H1 (cell line): Measurements from ENCODE around the gene DENND10. TPM values are rescaled to one million over a fixed set of nuclear protein-coding genes. Genes with fewer than 3 reads are reported as not detected.

Experiments used
- CTCF ChIA-PET: fragments of 300-600 bp; sonication (Branson Sonifier 250); formaldehyde crosslinking; loops from one replicate; lab custom pipeline; 2021; ENCODE audit not compliant: partially characterized antibody; lab: Charles Lee
- POLR2A ChIA-PET: fragments of 300-600 bp; sonication (Branson Sonifier 250); formaldehyde crosslinking; loops from one replicate; lab custom pipeline; 2021; ENCODE audit warnings: inconsistent platforms; ENCODE audit not compliant: partially characterized antibody; lab: Charles Lee
- DNase-seq, 2 experiments: peaks; one replicate each; pipeline versions ENCODE4 v3.0.0 to v3.0.0-alpha.2; 2010 to 2022; ENCODE audit warnings: low spot score in 2 of 2, low read depth in 1 of 2, mixed read lengths in 1 of 2
- FAIRE-seq: peaks from 2 replicates; lab custom pipeline; 2011; peaks lifted over from hg19 to GRCh38; lab: Jason Lieb, UNC
- H2AFZ ChIP-seq: 2 replicates; pipeline ENCODE4 v1.8.1; 2012; ENCODE audit warnings: low read length, inconsistent platforms
- H2AK5ac ChIP-seq: 2 replicates; pipeline ENCODE4 v1.6.1; 2013; ENCODE audit warnings: low read depth, low read length
- H2BK120ac ChIP-seq: replicated peaks from 2 replicates; pipeline ENCODE3; 2013; ENCODE audit warnings: low read depth, low read length, inconsistent platforms
- H2BK12ac ChIP-seq: 2 replicates; pipeline ENCODE4 v1.6.1; 2013; ENCODE audit warnings: low read depth, low read length
- H2BK15ac ChIP-seq: 2 replicates; pipeline ENCODE4 v1.6.1; 2013; ENCODE audit warnings: low read length
- H2BK20ac ChIP-seq: 2 replicates; pipeline ENCODE4 v1.6.1; 2013; ENCODE audit warnings: low read length
- H2BK5ac ChIP-seq: 2 replicates; pipeline ENCODE4 v1.6.1; 2013; ENCODE audit warnings: low read depth, low read length
- H3K14ac ChIP-seq: 2 replicates; pipeline ENCODE4 v1.6.1; 2013; ENCODE audit warnings: inconsistent platforms; ENCODE audit not compliant: insufficient read length
- H3K18ac ChIP-seq: 2 replicates; pipeline ENCODE4 v1.6.1; 2013; ENCODE audit warnings: low read length; ENCODE audit errors: extremely low read depth
- H3K23ac ChIP-seq: 2 replicates; pipeline ENCODE4 v1.6.1; 2013; ENCODE audit warnings: inconsistent platforms; ENCODE audit not compliant: insufficient read length
- H3K23me2 ChIP-seq: 2 replicates; pipeline ENCODE4 v1.6.1; 2013; ENCODE audit warnings: low read depth, low read length
- H3K27ac ChIP-seq: 2 replicates; pipeline ENCODE4 v1.6.1; 2011; ENCODE audit warnings: low read depth, low read length, inconsistent platforms
- H3K27me3 ChIP-seq, 4 experiments: replicated peaks in 1 of 4; 1 replicate in 1 of 4; 2 replicates in 3 of 4; pipeline versions ENCODE4 v1.6.1 to v1.8.1; 2011 to 2013; ENCODE audit warnings: low read length in 3 of 4, mild to moderate bottlenecking in 3 of 4, inconsistent platforms in 2 of 4, mixed read lengths in 2 of 4, moderate library complexity in 1 of 4; ENCODE audit not compliant: control insufficient read depth in 3 of 4, insufficient read depth in 3 of 4; ENCODE audit errors: extremely low read depth in 1 of 4
- H3K36me3 ChIP-seq, 4 experiments: 2 replicates each; pipeline versions ENCODE4 v1.6.1 to v1.8.1; 2011 to 2013; ENCODE audit warnings: mild to moderate bottlenecking in 4 of 4, low read length in 3 of 4, moderate library complexity in 2 of 4, control low read depth in 1 of 4, inconsistent platforms in 1 of 4; ENCODE audit not compliant: insufficient read depth in 4 of 4, control insufficient read depth in 2 of 4
- H3K4ac ChIP-seq: replicated peaks from 2 replicates; pipeline ENCODE3; 2013; ENCODE audit warnings: low read length, low read depth, mixed read lengths, inconsistent platforms; ENCODE audit not compliant: insufficient read length
- H3K4me1 ChIP-seq, 4 experiments: replicated peaks in 1 of 4; 1 replicate in 1 of 4; 2 replicates in 3 of 4; pipeline versions ENCODE4 v1.6.1 to v1.8.1; 2011 to 2013; ENCODE audit warnings: low read length in 3 of 4, inconsistent platforms in 2 of 4, mixed read lengths in 1 of 4; ENCODE audit not compliant: insufficient read depth in 4 of 4, control insufficient read depth in 3 of 4
- H3K4me2 ChIP-seq, 2 experiments: 2 replicates each; pipeline versions ENCODE4 v1.6.1 to v1.8.1; 2011 to 2013; ENCODE audit warnings: low read depth in 2 of 2, low read length in 2 of 2, control low read depth in 1 of 2, inconsistent platforms in 1 of 2, mild to moderate bottlenecking in 1 of 2; ENCODE audit not compliant: insufficient read depth in 1 of 2
- H3K4me3 ChIP-seq, 4 experiments: fragments of 200-600, 300-600 bp in 1 of 4; sonication (generic), shearing (Covaris generic), sonication (Bioruptor Twin) in 1 of 4; 2 replicates each; pipeline versions ENCODE4 v1.5.1 to v1.8.1; 2011 to 2016; ENCODE audit warnings: low read length in 4 of 4, low read depth in 3 of 4, control low read depth in 2 of 4, inconsistent platforms in 2 of 4, mild to moderate bottlenecking in 2 of 4, mixed read lengths in 1 of 4, moderate library complexity in 1 of 4; ENCODE audit not compliant: insufficient read depth in 2 of 4; ENCODE audit errors: extremely low read depth in 1 of 4
- H3K56ac ChIP-seq: replicated peaks from 2 replicates; pipeline ENCODE3; 2013; ENCODE audit warnings: low read depth, mild to moderate bottlenecking, mixed read lengths, low read length, inconsistent platforms; ENCODE audit not compliant: insufficient read length
- H3K79me1 ChIP-seq: 2 replicates; pipeline ENCODE4 v1.6.1; 2013; ENCODE audit warnings: low read depth, low read length, control low read depth
- H3K79me2 ChIP-seq, 2 experiments: 2 replicates each; pipeline versions ENCODE4 v1.6.1 to v1.8.1; 2012 to 2013; ENCODE audit warnings: low read length in 2 of 2, mild to moderate bottlenecking in 2 of 2, inconsistent platforms in 1 of 2; ENCODE audit not compliant: insufficient read depth in 2 of 2, control insufficient read depth in 1 of 2
- H3K9ac ChIP-seq, 4 experiments: replicated peaks in 1 of 4; 1 replicate in 1 of 4; 2 replicates in 3 of 4; pipeline versions ENCODE4 v1.6.1 to v1.8.1; 2011 to 2013; ENCODE audit warnings: low read depth in 3 of 4, low read length in 3 of 4, control low read depth in 2 of 4, mild to moderate bottlenecking in 2 of 4, moderate library complexity in 2 of 4, inconsistent platforms in 1 of 4; ENCODE audit errors: extremely low read depth in 1 of 4
- H3K9me3 ChIP-seq, 2 experiments: 2 replicates each; pipeline versions ENCODE4 v1.6.1 to v1.8.1; 2012 to 2013; ENCODE audit warnings: mild to moderate bottlenecking in 2 of 2, moderate library complexity in 2 of 2, control low read depth in 1 of 2, inconsistent platforms in 1 of 2, low read depth in 1 of 2, low read length in 1 of 2, mixed read lengths in 1 of 2; ENCODE audit not compliant: insufficient read depth in 2 of 2
- H4K20me1 ChIP-seq, 2 experiments: replicated peaks in 1 of 2; 2 replicates each; pipeline versions ENCODE3 to v1.8.1; 2011 to 2013; ENCODE audit warnings: inconsistent platforms in 2 of 2, low read length in 2 of 2, mild to moderate bottlenecking in 1 of 2; ENCODE audit not compliant: insufficient read depth in 2 of 2, control insufficient read depth in 1 of 2
- H4K5ac ChIP-seq: 2 replicates; pipeline ENCODE4 v1.6.1; 2013; ENCODE audit warnings: low read length, low read depth, mixed read lengths, inconsistent platforms; ENCODE audit not compliant: insufficient read length
- H4K8ac ChIP-seq: 2 replicates; pipeline ENCODE4 v1.8.0; 2013; ENCODE audit warnings: mild to moderate bottlenecking, moderate library complexity, low read length, inconsistent platforms; ENCODE audit not compliant: insufficient read depth; ENCODE audit errors: extremely low read depth
- H4K91ac ChIP-seq: replicated peaks from 2 replicates; pipeline ENCODE3; 2013; ENCODE audit warnings: low read length, mixed read lengths, inconsistent platforms; ENCODE audit not compliant: insufficient read length
- ASH2L ChIP-seq: fragments of 200-600, 300-600 bp; sonication (generic); IDR thresholded peaks from one replicate; pipeline ENCODE4 v1.7.1; 2017; ENCODE audit warnings: low read length
- ATF2 ChIP-seq: IDR thresholded peaks from 2 replicates; pipeline ENCODE4 v1.6.1; 2012; ENCODE audit warnings: low read length, inconsistent platforms
- BACH1 ChIP-seq: IDR thresholded peaks from 2 replicates; pipeline ENCODE4 v1.6.1; 2012; ENCODE audit warnings: low read length, improper control_type of control experiment
- BCL11A ChIP-seq, 2 experiments: IDR thresholded peaks; one replicate each; pipeline ENCODE4 v1.6.1; 2011; ENCODE audit warnings: low read depth in 2 of 2, low read length in 2 of 2, mild to moderate bottlenecking in 2 of 2
- CTBP2 ChIP-seq: IDR thresholded peaks from 2 replicates; pipeline ENCODE4 v1.7.0; 2011; ENCODE audit warnings: borderline replicate concordance, mild to moderate bottlenecking, moderate library complexity, mixed read lengths, low read length; ENCODE audit not compliant: insufficient read depth, insufficient read length
- EP300 ChIP-seq, 2 experiments: IDR thresholded peaks; 1 replicate in 1 of 2; 2 replicates in 1 of 2; pipeline ENCODE4 v1.6.1; 2011 to 2012; ENCODE audit warnings: low read depth in 2 of 2, low read length in 2 of 2, mild to moderate bottlenecking in 2 of 2, borderline replicate concordance in 1 of 2, inconsistent platforms in 1 of 2, moderate library complexity in 1 of 2
- GABPA ChIP-seq: IDR thresholded peaks from 2 replicates; pipeline ENCODE4 v1.6.1; 2011; ENCODE audit warnings: mild to moderate bottlenecking, low read length, moderate library complexity, borderline replicate concordance; ENCODE audit not compliant: insufficient read depth
- JUND ChIP-seq: IDR thresholded peaks from 2 replicates; pipeline ENCODE4 v1.6.1; 2011; ENCODE audit warnings: mild to moderate bottlenecking, improper control_type of control experiment, low read length
- KDM4A ChIP-seq: IDR thresholded peaks from one replicate; pipeline ENCODE4 v1.7.1; 2012; ENCODE audit warnings: low read depth, mild to moderate bottlenecking, moderate library complexity, low read length, inconsistent platforms; ENCODE audit not compliant: severe bottlenecking
- KDM5A ChIP-seq: fragments of 200-600 bp; IDR thresholded peaks from 2 replicates; pipeline ENCODE4 v1.7.1; 2012; ENCODE audit warnings: mild to moderate bottlenecking, low read length, inconsistent platforms, mixed read lengths
- RXRA ChIP-seq: IDR thresholded peaks from 2 replicates; pipeline ENCODE4 v1.6.1; 2011; ENCODE audit warnings: low read depth, mild to moderate bottlenecking, low read length, moderate library complexity; ENCODE audit not compliant: insufficient read depth
- SIX5 ChIP-seq: IDR thresholded peaks from 2 replicates; pipeline ENCODE4 v1.6.1; 2011; ENCODE audit warnings: mild to moderate bottlenecking, low read depth, low read length
- WGBS, 2 experiments: shearing (Covaris generic) in 1 of 2; methylation state at CpG; one replicate each; pipeline versions ENCODE4 v1.1.6 to v1.1.7; 2013 to 2015; ENCODE audit warnings: low lambda C conversion rate in 2 of 2, mixed read lengths in 2 of 2, inconsistent platforms in 1 of 2, low coverage in 1 of 2, missing lambda C conversion rate in 1 of 2; ENCODE audit not compliant: insufficient replicate concordance in 2 of 2, insufficient coverage in 1 of 2, insufficient read length in 1 of 2; ENCODE audit errors: extremely low coverage in 1 of 2, missing lambda C conversion rate in 1 of 2; 5-methylcytosine and 5-hydroxymethylcytosine counted together
- polyA plus RNA-seq, 7 experiments: library from polyadenylated mRNA; depleted of rRNA in 3 of 7; stranded (reverse) in 5 of 7; unstranded in 2 of 7; fragments of >200 nt in 5 of 7; fragments of 200-250 nt in 2 of 7; gene quantifications; 1 replicate in 5 of 7; 2 replicates in 1 of 7; 4 replicates in 1 of 7; pipeline versions ENCODE4 v1.2.1 to v1.2.3, GENCODE V29; 2011 to 2013; ENCODE audit warnings: missing spikeins in 2 of 7, mixed read lengths in 2 of 7
- total RNA-seq: library from RNA; stranded (reverse); fragmentation: NEBNext Ultra II Directional; extraction: Animal tissue kit (Norgen Biotek cat#: 25700); gene quantifications from 2 replicates; pipeline ENCODE4 v1.2.1, GENCODE V29; 2021

The DENND10 gene
- total and polyA plus RNA-seq, 2 of the 8 experiments (the other 6 are each of a cell fraction or from before 2014, with no cell fraction given): 49.3 to 64.4 TPM

- Histone ChIP-seq H2BK5ac (no peak overlapping the region), H3K4me3 (no peak overlapping the region), H3K27ac (no peak overlapping the region), H2BK15ac (no peak overlapping the region), H4K8ac (no peak overlapping the region), H3K79me1 (peaks cover 2% of the 10 kb centered on the region; the same call in 1 of the 2 replicates), H3K18ac (no peak overlapping the region), H2BK20ac (no peak overlapping the region), H2BK120ac (no peak overlapping the region), H3K27me3 (no peaks in the 10 kb centered on the region), H2BK12ac (no peak overlapping the region), H3K4me2 (no peak overlapping the region), H2AK5ac (no peak overlapping the region), H3K23me2 (0 out of 2 replicates have a peak, but pooled peaks cover 2% of the 10 kb centered on the region), H3K23ac (no peak overlapping the region), H3K9me3 (no peaks in the 10 kb centered on the region), H3K9ac (no peak overlapping the region), H4K5ac (no peak overlapping the region), H3K56ac (no peak overlapping the region), H3K14ac (no peak overlapping the region), H3K36me3 (peaks cover 29 to 71% (median 41%) of the 10 kb centered on the region in 4 experiments), H3K4me1 (peaks cover 0 to 3% (median 2%) of the 10 kb centered on the region in 4 experiments; a peak in 4 of 7 replicates), H2AFZ (no peak overlapping the region), H3K4ac (no peak overlapping the region), H3K79me2 (peaks cover 4 to 41% of the 10 kb centered on the region in 2 experiments), H4K20me1 (peaks cover 0 to 2% of the 10 kb centered on the region in 2 experiments), H4K91ac (no peak overlapping the region)
- ChIA-PET POLR2A (interaction anchor here (0.7 to 1.8 kb wide), 2 partner anchors 14 to 411 kb away, joined by 3 to 8 read pairs; no protein-coding TSS in a partner anchor), CTCF (interaction anchor here (1.2 kb wide), 1 partner anchor 24 kb away, joined by 3 read pairs; no protein-coding TSS in a partner anchor)
- 93% methylated on average over 2 of the region's 2 CpGs; no CpG with 5 or more reads in 1 of the 2 experiments for WGBS, 2 experiments
- DNase-seq (no peak), FAIRE-seq (no peak)
- TF ChIP-seq RXRA (no peak), KDM4A (no peak), SIX5 (no peak), BACH1 (no peak), CTBP2 (no peak), GABPA (no peak), ATF2 (no peak), BCL11A (IDR thresholded peaks at IDR 0.05; ENCODE audit: low read depth in 2 of 2, low read length in 2 of 2) (no peak), EP300 (IDR thresholded peaks at IDR 0.05; ENCODE audit: borderline replicate concordance in 1 of 2, low read depth in 2 of 2, low read length in 2 of 2) (no peak), KDM5A (no peak), ASH2L (no peak), JUND (no peak)
Measured at GRCh38 chr10:119174109-119174508, 70.2 kb downstream of the DENND10 start.
